K562 (cell line): ENCODE data around the gene LRRC74B. TPM values are rescaled to one million over a fixed set of nuclear protein-coding genes. Genes with fewer than 3 reads are reported as not detected.

Experiments used
- ATAC-seq: fragments of 200-7000 bp; cut with Tn5 transposase; 3 replicates; pipeline ENCODE4 v1.9.1; 2020; ENCODE audit warnings: moderate library complexity
- BruUV-seq: library from RNA; stranded (reverse); fragments of 400-500 nt; replicated peaks from 2 replicates; lab custom pipeline; 2021; lab: Mats Ljungman, UMichigan
- CTCF ChIA-PET: fragments of 300-600 bp; formaldehyde crosslinking; extraction: SDS; loops from one replicate; lab custom pipeline; 2021; ENCODE audit warnings: low intra/inter-chr PET ratio; lab: Yijun Ruan, JAX
- POLR2A ChIA-PET: fragments of 300-600, 350-650 bp; sonication (Branson Sonifier 250); formaldehyde crosslinking; extraction: SDS; loops from one replicate; lab custom pipeline; 2021; ENCODE audit warnings: antibody characterized with exemption, inconsistent platforms; lab: Yijun Ruan, JAX
- DNase-seq, 4 experiments: peaks; one replicate each; pipeline versions ENCODE4 v3.0.0 to v3.0.0-alpha.2; 2011 to 2018; ENCODE audit warnings: low spot score in 3 of 4, mixed read lengths in 3 of 4; ENCODE audit errors: extremely low read depth in 1 of 4
- FAIRE-seq: peaks from 2 replicates; lab custom pipeline; 2011; peaks lifted over from hg19 to GRCh38; lab: Jason Lieb, UNC
- H2AFZ ChIP-seq: 2 replicates; pipeline ENCODE4 v1.6.0; 2011; ENCODE audit warnings: low read depth, low read length, control low read depth, inconsistent platforms
- H3K27ac ChIP-seq: fragments of 200-600 bp; 3 replicates; pipeline ENCODE4 v1.8.0; 2011; ENCODE audit warnings: low read depth, mild to moderate bottlenecking, control low read depth, inconsistent platforms, low read length, moderate library complexity, mixed read lengths; ENCODE audit errors: extremely low read depth
- H3K27me3 ChIP-seq, 2 experiments: fragments of 300-600 bp in 1 of 2; 2 replicates in 1 of 2; 3 replicates in 1 of 2; pipeline versions ENCODE4 v1.6.0 to v1.8.0; 2011; ENCODE audit warnings: inconsistent platforms in 2 of 2, low read length in 2 of 2, mild to moderate bottlenecking in 1 of 2, mixed read lengths in 1 of 2, moderate library complexity in 1 of 2; ENCODE audit not compliant: control insufficient read depth in 2 of 2, insufficient read depth in 2 of 2
- H3K36me3 ChIP-seq: fragments of 300-600 bp; 3 replicates; pipeline ENCODE4 v1.8.0; 2011; ENCODE audit warnings: mild to moderate bottlenecking, low read length, inconsistent platforms; ENCODE audit not compliant: control insufficient read depth, insufficient read depth
- H3K4me1 ChIP-seq, 2 experiments: fragments of 200-600 bp in 1 of 2; replicated peaks in 1 of 2; 2 replicates in 1 of 2; 3 replicates in 1 of 2; pipeline versions ENCODE4 v1.5.1 to v1.8.0; 2011; ENCODE audit warnings: inconsistent platforms in 2 of 2, low read length in 2 of 2, mild to moderate bottlenecking in 1 of 2, mixed read lengths in 1 of 2, moderate library complexity in 1 of 2; ENCODE audit not compliant: control insufficient read depth in 2 of 2, insufficient read depth in 2 of 2
- H3K4me2 ChIP-seq: 2 replicates; pipeline ENCODE4 v1.6.1; 2011; ENCODE audit warnings: low read length, control low read depth, inconsistent platforms, mixed read lengths; ENCODE audit not compliant: insufficient read depth
- H3K4me3 ChIP-seq: fragments of 200-600 bp; sonication (generic), shearing (Covaris generic); 2 replicates; pipeline ENCODE4 v1.5.1; 2016; ENCODE audit warnings: control low read depth, inconsistent platforms
- H3K79me2 ChIP-seq: fragments of 200-600 bp; 3 replicates; pipeline ENCODE4 v1.8.0; 2011; ENCODE audit warnings: low read length, inconsistent platforms; ENCODE audit not compliant: control insufficient read depth, insufficient read depth
- H3K9ac ChIP-seq, 2 experiments: 2 replicates each; pipeline versions ENCODE4 v1.6.0 to v1.6.1; 2011; ENCODE audit warnings: low read depth in 2 of 2, low read length in 2 of 2, control low read depth in 1 of 2, inconsistent platforms in 1 of 2, mild to moderate bottlenecking in 1 of 2, mixed read lengths in 1 of 2; ENCODE audit not compliant: insufficient read depth in 1 of 2
- H3K9me1 ChIP-seq: one replicate; pipeline ENCODE4 v1.6.0; 2011; ENCODE audit warnings: inconsistent platforms, mild to moderate bottlenecking, low read length, moderate library complexity; ENCODE audit not compliant: control insufficient read depth, insufficient read depth
- H3K9me3 ChIP-seq: replicated peaks from 2 replicates; pipeline ENCODE4 v1.5.1; 2011; ENCODE audit warnings: low read depth, low read length, inconsistent platforms; ENCODE audit not compliant: control insufficient read depth, insufficient read depth
- H4K20me1 ChIP-seq: replicated peaks from 2 replicates; pipeline ENCODE4 v1.6.1; 2011; ENCODE audit warnings: low read length, inconsistent platforms, mixed read lengths; ENCODE audit not compliant: control insufficient read depth, insufficient read depth
- EZH2 ChIP-seq: IDR thresholded peaks from 2 replicates; pipeline ENCODE4 v1.6.1; 2012; ENCODE audit warnings: low read depth, mild to moderate bottlenecking, inconsistent platforms, low read length, borderline replicate concordance
- IRF2 ChIP-seq: sonication (generic); formaldehyde crosslinking; IDR thresholded peaks from 2 replicates; pipeline ENCODE4 v1.8.1; 2022; ENCODE audit warnings: mild to moderate bottlenecking, missing genetic modification reagents
- JUN ChIP-seq, 2 experiments: sonication (generic) in 1 of 2; formaldehyde crosslinking in 1 of 2; IDR thresholded peaks; 2 replicates each; pipeline versions ENCODE4 v1.6.1 to v1.8.0; 2012 to 2022; ENCODE audit warnings: borderline replicate concordance in 2 of 2, mild to moderate bottlenecking in 2 of 2, improper control_type of control experiment in 1 of 2, low read depth in 1 of 2, low read length in 1 of 2, missing genetic modification reagents in 1 of 2
- MCM3 ChIP-seq: fragments of 450-650 bp; IDR thresholded peaks from 2 replicates; pipeline ENCODE4 v1.6.1; 2016
- PTRF ChIP-seq: fragments of 450-650 bp; IDR thresholded peaks from 2 replicates; pipeline ENCODE4 v1.6.1; 2016; ENCODE audit warnings: mild to moderate bottlenecking, missing genetic modification characterization, missing compliant biosample characterization
- SETDB1 ChIP-seq: IDR thresholded peaks from one replicate; pipeline ENCODE4 v1.6.1; 2012; ENCODE audit warnings: low read length, control low read depth, inconsistent platforms
- YBX1 ChIP-seq: fragments of 450-650 bp; IDR thresholded peaks from 2 replicates; pipeline ENCODE4 v1.7.1; 2016; ENCODE audit warnings: mild to moderate bottlenecking
- ZNF121 ChIP-seq: sonication (generic); formaldehyde crosslinking; conservative IDR thresholded peaks from 2 replicates; pipeline ENCODE4 v1.8.0; 2022; ENCODE audit warnings: missing genetic modification reagents
- ZNF143 ChIP-seq: sonication (generic); formaldehyde crosslinking; IDR thresholded peaks from 2 replicates; pipeline ENCODE4 v1.9.0; 2022; ENCODE audit warnings: mild to moderate bottlenecking, missing genetic modification reagents
- ZNF253 ChIP-seq: fragments of 250-450 bp; sonication (Bioruptor Pico); conservative IDR thresholded peaks from 2 replicates; pipeline ENCODE4 v1.6.1; 2021; ENCODE audit warnings: mild to moderate bottlenecking
- WGBS: fragments of 100-300 bp; shearing (Covaris generic); methylation state at CpG from one replicate; pipeline ENCODE4 v1.1.6; 2016; ENCODE audit warnings: low coverage, mixed read lengths; ENCODE audit not compliant: insufficient coverage; ENCODE audit errors: missing lambda C conversion rate; 5-methylcytosine and 5-hydroxymethylcytosine counted together
- in situ Hi-C: fragments of 300-500 bp; cut with MboI; formaldehyde crosslinking; loops from 4 replicates; pipeline ENCODE4 v1.15.0; 2018; ENCODE audit warnings: inconsistent platforms, mixed read lengths
- intact Hi-C: fragments of 100-400 bp; cut with micrococcal nuclease; formaldehyde crosslinking; loops from 2 replicates; pipeline ENCODE4 v1.14.2; 2022
- polyA plus RNA-seq, 8 experiments: library from polyadenylated mRNA; depleted of rRNA in 4 of 8; stranded (reverse) in 5 of 8; unstranded in 3 of 8; fragments of >200 nt; fragmentation: Nextera tagmentation in 2 of 8; fragmentation: Illumina TruSeq in 1 of 8; extraction: Ambion mirVana in 2 of 8; extraction: Trizol in 1 of 8; gene quantifications; 2 replicates each; pipeline versions ENCODE4 v1.2.1 to v1.2.3, GENCODE V29; 2011 to 2014; ENCODE audit warnings: inconsistent platforms in 1 of 8, missing spikeins in 1 of 8
- total RNA-seq, 7 experiments: library from RNA; depleted of rRNA in 6 of 7; stranded (reverse); fragments of >200 nt in 6 of 7; fragmentation: Illumina TruSeq in 2 of 7; extraction: Trizol in 2 of 7; gene quantifications; 2 replicates each; pipeline versions ENCODE4 v1.2.1 to v1.2.3, GENCODE V29; 2011 to 2021; ENCODE audit warnings: low replicate concordance in 1 of 7
- TF ChIP-seq, protein P1 (sequence below): sonication (generic); formaldehyde crosslinking; IDR thresholded peaks from 2 replicates; pipeline ENCODE4 v1.8.1; 2023; ENCODE audit warnings: mild to moderate bottlenecking, missing genetic modification reagents
- TF ChIP-seq, protein P2 (sequence below): fragments of 450-650 bp; IDR thresholded peaks from 2 replicates; pipeline ENCODE4 v1.6.1; 2016

LRRC74B gene
- total and polyA plus RNA-seq, 9 of the 15 experiments (the other 6 are each of a cell fraction or from before 2014, with no cell fraction given) = not detected

DNA sequence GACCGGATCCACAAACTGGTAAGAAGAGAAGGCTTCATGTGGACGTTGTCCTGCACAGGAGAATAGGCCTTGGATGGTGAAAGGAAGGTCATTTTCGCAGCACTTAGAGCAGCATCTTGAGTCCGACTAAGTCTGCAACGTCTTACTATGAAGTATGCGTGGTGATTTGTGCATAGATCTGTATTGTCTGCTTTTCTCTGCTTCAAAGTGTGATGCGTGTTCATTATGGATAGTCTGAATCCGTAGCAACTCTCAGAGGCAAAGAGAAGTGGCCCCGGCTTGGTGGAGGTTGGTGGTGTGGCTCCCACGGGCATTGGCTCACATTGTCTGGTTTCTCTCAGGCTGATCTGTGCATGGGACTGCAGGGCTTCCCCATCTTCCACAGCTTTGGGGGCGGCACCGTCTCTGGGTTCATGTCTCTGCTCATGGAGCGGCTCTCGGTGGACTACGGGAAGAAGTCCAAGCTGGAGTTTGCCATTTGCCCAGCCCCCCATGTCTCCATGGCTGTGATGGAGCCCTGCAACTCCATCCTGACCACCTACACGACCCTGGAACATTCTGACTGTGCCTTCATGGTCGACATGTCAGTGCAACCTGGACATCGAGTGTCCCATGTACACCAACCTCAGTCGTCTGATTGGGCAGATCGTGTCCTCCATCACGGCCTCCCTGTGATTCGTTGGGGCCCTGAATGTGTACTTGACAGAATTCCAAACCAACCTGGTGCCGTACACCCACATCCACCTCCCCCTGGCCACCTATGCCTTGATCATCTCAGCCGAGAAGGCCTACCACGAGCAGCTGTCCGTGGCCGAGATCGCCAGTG, 21.5 kb downstream of the LRRC74B start (continued):
- TF ChIP-seq MCM3 (peak; percentile 74; the same call in 1 of the 2 replicates), JUN (IDR thresholded peaks at IDR 0.05; ENCODE audit: borderline replicate concordance, low read depth, low read length) (no peak), JUN (CRISPR knock-in tag; IDR thresholded peaks at IDR 0.05; ENCODE audit: borderline replicate concordance) (peak; percentile 58; the same call in 1 of the 2 replicates)

GRCh38 chr22:21067901-21068680, 22.3 kb downstream of the LRRC74B start:
- no peak overlapping the region for H3K27ac ChIP-seq
- ChIA-PET POLR2A (interaction anchor here (0.6 to 1.6 kb wide), 4 partner anchors 11 to 66 kb away, joined by 3 to 7 read pairs (median 5); partner anchors contain the start of gene THAP7), CTCF (no interaction called here)
- H3K4me3 ChIP-seq = no peak overlapping the region
- FAIRE-seq (no peak), ATAC-seq (no peak), DNase-seq (peak in 1 of 4 experiments; percentile 23)
- H3K9ac ChIP-seq = peak overlapping the region in 1 of 2 experiments; percentile 10; a peak in 2 of 4 replicates
- no peak overlapping the region for H2AFZ ChIP-seq
- no peak overlapping the region for H3K4me2 ChIP-seq
- peaks cover 55 to 76% of the 10 kb centered on the region in 2 experiments for H3K27me3 ChIP-seq
- in situ Hi-C loops = no loop called here
- BruUV-seq = no TSS peak
- intact Hi-C loops = loop anchor here (5.0 kb wide), 2 partner anchors 46 to 106 kb away; no protein-coding TSS in a partner anchor
- H3K9me3 ChIP-seq = peaks cover 5% of the 10 kb centered on the region
- TF ChIP-seq, protein P1, sequence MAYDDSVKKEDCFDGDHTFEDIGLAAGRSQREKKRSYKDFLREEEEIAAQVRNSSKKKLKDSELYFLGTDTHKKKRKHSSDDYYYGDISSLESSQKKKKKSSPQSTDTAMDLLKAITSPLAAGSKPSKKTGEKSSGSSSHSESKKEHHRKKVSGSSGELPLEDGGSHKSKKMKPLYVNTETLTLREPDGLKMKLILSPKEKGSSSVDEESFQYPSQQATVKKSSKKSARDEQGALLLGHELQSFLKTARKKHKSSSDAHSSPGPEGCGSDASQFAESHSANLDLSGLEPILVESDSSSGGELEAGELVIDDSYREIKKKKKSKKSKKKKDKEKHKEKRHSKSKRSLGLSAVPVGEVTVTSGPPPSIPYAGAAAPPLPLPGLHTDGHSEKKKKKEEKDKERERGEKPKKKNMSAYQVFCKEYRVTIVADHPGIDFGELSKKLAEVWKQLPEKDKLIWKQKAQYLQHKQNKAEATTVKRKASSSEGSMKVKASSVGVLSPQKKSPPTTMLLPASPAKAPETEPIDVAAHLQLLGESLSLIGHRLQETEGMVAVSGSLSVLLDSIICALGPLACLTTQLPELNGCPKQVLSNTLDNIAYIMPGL (CRISPR knock-in tag) = no peak
- TF ChIP-seq, protein P2, sequence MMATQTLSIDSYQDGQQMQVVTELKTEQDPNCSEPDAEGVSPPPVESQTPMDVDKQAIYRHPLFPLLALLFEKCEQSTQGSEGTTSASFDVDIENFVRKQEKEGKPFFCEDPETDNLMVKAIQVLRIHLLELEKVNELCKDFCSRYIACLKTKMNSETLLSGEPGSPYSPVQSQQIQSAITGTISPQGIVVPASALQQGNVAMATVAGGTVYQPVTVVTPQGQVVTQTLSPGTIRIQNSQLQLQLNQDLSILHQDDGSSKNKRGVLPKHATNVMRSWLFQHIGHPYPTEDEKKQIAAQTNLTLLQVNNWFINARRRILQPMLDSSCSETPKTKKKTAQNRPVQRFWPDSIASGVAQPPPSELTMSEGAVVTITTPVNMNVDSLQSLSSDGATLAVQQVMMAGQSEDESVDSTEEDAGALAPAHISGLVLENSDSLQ = no peak
- 0 out of 2 replicates have a peak, but pooled peaks have one; percentile 14 for TF ChIP-seq PTRF
- TF ChIP-seq YBX1 = 0 out of 2 replicates have a peak, but pooled peaks have one; percentile 21
- peak; percentile 63; the same call in 1 of the 2 replicates for TF ChIP-seq EZH2
- TF ChIP-seq IRF2 (CRISPR knock-in tag) = 0 out of 2 replicates have a peak, but pooled peaks have one; percentile 37
- no peak for TF ChIP-seq ZNF253 (CRISPR knock-in tag)
- no peak for TF ChIP-seq ZNF143
- TF ChIP-seq SETDB1 = peak; percentile 85
- TF ChIP-seq ZNF121 (CRISPR knock-in tag) = no peak
- peaks cover 0 to 3% of the 10 kb centered on the region in 2 experiments; a peak in 1 of 5 replicates for H3K4me1 ChIP-seq
- H3K9me1 ChIP-seq = no peaks in the 10 kb centered on the region
- H3K36me3 ChIP-seq = no peaks in the 10 kb centered on the region
- H3K79me2 ChIP-seq = no peaks in the 10 kb centered on the region
- peaks cover 8% of the 10 kb centered on the region for H4K20me1 ChIP-seq
- 8% methylated on average over 12 of the region's 12 CpGs for WGBS
